DMS 273 treated with DMSO at 0.1 percent for 48 hours (cell line): ENCODE results near the gene SLK.

Source experiments
- DNase-seq: peaks from one replicate; lab custom pipeline; 2025; lab: John Stamatoyannopoulos, UW

The SLK gene

DNA sequence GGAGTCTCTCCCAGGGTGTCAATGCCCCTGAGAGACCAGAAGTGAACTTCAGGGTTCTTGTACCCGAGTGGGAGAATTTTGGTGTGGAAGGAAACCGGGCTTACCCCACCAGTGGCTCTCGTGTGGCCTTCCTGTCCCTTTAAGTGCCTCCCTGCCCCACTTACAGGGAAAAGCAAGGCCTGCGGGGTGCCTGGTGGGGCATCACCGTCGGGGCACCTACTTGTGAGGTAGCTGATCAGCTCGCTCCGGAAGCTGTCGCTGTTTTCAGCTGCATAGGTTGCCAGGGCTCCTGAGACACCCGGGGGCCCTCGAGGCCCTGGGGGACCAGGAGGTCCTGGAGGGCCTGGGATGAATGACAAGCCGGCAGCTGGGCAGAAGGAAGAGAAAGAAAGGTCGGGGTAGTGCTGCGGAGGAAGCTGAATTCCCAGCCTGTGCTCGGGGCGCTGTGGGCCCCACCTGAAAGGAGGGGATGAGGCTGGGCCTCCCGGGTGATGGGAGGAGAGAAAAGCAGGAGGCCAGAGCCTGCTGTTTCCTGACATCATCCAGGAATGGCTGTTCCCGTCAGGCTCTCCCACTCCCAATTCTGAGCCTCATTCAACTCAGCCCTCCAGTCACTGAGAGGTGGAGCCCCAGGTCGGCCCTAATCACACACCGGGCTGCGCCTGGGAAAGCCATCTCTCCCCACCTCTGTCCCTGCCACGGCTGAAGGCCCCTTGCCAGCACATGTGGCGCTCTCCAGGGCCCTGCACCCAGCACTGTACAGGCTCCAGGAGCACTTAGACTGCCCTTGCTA lies 67.7 kb downstream of the SLK start:
- DNase-seq, result no peak

DNA sequence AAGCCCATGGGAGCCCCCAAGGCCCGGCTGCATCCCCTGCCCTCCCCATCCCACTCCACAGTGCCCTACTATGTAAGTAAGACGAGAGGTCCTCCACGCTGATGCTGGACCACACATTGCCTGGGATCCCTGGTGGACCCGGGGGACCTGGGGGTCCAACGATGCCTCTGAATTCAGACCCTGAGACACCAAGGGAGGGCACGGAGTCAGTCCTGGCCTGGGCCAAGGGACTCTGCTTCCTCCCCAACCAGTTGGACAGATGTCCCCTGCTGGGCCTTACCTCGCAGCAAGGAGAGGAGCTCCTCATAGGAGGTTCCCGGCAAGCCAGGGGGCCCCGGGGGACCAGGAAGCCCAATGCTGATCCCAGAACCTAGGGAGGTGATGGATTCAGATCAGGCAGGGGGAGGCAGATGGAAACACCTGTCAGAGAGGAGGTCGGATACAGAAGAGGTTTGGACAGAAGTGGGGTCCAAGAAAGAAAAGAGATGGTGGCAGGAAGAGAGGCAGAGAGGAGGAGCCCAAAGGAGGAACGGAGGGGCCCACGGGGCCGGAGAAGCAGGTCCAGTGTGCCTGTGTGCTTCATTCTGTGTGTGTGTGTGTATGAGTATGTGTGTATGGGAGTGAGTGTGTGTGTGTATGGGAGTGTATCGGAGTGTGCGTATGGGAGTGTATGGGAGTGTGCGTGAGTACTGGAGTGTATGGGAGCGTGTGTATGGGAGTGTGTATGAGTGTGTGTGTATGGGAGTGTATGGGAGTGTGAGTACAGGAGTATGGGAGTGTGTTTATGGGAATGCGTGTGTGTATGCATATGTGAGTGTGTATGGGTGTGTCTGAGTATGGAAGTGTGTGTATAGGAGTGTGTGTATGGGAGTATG lies 68.5 kb downstream of the SLK start:
- DNase-seq, result no peak

DNA sequence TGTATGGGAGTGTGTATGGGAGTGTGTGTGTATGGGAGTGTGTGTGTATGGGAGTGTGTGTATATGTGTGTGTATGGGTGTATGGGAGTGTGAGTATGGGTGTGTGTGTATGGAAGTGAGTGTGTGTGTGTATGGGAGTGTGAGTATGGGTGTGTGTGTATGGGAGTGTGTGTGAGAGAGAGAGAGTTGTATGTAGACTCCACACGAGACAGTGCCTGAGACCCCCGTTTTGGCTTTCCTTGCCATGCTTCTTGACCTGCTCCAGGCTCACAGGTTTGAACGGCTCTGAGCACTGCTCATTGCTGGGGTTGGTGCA lies 69.1 kb downstream of the SLK start:
- no peak for DNase-seq

DNA sequence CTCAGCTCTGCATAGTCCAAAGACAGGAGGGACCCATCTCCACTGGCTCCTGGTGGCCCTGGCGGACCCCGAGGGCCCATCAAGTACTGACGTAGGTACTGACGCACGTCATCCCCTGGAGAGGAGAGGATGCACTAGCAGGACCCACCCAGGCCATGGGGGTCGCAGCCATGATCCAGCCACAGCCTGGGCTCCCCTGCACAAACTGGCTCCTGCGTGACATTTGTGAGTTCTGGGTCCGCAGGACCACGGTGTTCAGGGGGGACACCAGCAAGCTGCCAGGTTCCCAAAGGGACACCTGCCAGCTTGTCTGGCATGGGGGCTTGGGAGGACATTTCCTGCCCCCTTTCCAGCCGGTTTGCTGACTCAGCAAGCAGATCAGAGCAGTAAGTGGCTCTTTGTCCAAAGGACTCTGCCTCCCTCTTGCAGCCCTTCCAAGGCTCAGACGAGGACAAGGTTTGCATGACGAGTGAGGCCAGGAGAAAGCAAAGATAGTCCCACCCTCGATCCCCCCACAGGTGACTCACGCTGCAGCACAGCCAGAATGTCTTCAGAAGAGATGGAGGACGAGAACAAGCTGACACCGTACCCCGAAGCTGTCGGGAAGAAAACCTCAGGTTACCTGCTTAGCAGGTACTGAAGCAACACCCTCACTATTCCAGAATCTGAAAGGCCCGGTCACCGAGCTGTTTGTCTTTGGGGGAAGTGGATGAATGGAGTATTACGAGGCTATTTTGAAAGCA lies 69.7 kb downstream of the SLK start:
- DNase-seq, result no peak

DNA sequence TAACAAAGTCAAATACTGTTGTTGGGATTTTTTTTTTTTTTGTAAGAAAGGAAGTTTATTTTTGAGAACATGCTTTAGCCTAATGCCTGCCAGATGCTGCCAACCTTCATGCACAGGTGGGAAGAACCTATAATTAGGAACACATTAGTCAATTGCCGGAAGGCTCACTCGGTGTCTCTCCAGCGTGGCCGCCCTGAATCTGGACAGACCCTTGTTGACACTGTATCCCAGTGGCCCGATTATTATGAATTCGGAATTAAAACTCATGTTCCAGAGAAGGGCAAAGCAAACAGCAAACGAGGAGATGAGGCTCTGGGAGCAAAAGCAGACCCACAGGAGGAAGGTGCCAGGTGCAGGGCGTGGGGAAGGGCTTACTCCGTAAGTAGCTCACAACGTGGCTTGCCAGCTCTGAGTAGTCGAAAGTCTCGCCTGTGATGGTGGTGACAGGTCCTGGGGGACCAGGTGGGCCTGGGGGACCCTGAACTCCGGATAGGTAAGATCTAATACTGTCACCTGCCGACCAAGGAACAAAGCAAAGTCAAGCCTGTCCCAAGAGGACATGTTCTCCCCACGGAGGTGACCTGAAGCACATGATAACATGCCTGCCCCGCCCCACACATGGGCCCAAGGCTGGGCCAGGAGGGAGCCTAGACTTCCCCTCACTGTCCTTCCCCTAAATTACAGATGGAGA lies 70.5 kb downstream of the SLK start:
- DNase-seq, result no peak

DNA sequence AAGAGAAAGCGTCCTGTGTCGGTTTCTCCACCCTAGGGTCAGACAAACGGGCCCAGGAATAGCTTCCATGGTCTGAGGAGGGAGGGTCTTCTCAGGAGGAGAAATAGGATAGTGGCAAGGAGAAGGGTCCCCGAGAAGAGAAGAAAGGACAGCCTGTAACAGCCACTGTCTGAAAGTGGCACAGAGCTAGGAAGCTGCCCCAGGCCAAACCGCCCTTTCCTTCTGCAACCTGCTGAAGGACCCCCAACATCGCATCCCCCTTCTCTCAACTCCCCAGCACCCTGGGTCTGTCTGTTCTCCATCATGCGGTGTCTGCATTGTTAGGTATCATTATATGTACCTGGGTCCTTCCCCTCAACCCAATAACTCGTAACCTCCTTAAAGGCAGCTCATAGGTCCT lies 71.6 kb downstream of the SLK start:
- no peak for DNase-seq

DNA sequence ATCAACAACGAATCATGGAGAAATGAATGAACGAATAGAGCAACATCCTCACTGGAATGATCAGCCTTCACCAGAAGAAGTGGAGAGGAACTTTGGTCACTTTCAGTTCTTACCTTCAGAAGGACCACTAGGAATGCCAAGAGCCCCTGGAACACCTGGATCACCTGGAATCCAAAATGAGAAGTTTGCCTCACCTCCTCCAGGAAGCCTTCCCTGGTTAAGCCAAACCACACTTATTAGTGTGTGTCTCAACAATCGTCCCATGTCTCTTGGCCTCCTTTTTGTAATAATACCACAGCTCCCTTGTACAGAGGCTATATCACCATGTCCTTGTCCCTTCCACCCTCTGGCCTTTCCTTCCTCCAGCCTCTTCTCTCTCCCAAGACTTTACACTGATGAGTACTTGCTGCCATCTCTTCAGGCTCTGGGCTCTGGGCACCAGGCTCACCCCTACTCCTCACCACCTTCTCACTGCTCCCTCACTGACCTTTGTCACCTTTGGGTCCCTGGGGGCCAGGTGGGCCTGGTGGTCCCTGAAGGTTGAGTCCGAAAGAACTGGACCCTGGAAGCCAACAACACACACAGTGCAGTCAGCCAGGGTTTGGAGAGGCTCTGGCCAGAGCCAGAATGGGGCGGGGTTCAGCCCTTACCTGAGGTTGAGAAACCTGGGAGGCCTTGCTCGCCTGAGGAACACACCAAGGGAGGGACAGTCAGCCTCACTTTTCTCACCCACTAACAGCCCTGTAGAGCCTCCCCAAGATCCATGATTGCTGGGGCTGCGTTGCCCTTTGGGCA lies 72.2 kb downstream of the SLK start:
- no peak for DNase-seq

DNA sequence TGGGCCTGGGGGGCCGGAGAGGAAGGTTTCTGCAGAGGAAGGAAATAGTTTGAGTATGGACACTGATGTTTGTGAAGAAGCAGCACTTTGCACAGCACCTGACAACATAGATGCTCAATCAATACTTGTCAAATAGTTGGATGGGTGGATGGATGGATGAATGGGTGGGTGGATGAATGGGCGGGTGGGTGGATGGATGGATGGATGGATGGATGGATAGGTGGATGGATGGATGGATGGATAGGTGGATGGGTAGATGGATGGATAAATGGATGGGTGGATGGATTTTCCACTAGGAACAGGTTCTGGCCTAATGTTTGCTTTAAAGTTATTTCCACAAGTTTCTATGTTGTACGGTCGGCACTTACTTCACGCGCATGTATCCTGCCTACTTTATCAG lies 73.4 kb downstream of the SLK start:
- DNase-seq, result no peak

DNA sequence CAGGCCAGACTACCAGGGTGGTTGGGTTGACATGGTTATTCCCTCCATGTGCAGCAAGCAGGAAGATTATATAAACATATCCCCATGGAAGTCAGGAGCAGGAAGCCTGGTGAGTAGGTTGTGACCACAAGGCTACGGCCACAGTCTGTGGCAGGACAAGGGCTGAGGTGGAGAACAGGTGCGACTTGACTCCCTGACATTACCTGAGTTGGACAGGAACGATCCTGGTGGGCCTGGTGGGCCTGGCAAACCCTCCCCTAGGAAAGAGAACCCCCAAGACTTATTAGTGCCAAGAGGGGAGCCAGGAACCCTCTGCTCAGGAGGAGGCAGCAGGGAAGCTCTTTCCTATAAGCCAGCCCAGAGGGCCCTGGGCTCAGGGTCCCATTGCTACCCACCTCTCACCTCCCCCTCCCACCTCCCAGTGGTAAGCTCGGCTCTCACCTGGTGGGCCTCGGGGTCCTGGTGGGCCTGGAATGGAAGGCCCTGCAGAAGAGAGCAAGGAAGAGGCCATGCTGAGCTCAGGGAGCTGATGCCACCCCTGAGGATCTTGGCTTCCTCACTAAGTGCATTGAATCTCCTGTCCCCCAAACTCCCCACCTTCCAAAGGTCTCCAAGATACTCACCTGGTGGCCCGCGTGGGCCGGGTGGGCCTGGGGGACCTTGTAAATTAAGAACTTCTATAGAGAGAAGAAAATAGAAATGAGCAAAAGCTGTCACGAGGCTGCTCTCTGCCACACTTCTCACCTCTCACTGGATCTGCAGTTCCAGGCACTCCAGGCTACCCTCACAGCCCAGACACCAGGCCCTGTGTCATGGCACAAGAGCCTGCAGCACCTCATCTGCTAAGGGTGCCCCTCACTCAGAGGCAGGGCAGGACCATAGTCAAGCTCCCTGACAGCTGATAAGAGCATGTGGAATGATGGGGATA lies 74.2 kb downstream of the SLK start:
- no peak for DNase-seq

DNA sequence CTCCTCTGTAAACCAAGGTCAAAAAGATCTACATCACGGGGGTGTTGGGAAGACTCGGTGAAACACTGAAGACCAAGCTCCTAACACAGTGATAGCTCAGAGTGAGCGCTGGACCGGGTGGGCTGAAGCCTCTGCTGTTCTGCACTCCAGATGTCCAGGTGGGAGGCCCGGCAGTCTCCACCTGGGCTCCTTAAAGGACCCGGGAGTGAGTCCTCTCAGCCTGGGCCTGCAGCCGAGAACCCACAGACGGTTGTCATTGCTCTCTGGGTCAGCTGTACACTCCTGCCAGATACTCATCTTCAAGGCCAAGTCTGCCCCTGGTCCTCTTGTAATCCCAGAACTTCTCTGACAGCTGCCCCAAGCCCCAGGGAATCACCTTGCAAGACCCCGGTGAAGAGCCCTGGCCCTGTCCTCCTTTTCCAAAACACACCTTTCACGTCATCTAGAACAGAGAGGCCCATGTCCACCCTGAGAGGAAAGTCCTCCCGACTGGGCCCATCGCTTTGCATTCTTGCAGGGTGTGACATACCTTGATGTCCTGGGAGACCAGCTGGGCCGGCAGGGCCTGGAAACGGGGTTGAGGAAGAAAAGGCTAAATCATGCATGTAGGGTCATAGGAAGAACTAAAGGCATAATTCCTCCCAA lies 75.1 kb downstream of the SLK start:
- no peak for DNase-seq

DNA sequence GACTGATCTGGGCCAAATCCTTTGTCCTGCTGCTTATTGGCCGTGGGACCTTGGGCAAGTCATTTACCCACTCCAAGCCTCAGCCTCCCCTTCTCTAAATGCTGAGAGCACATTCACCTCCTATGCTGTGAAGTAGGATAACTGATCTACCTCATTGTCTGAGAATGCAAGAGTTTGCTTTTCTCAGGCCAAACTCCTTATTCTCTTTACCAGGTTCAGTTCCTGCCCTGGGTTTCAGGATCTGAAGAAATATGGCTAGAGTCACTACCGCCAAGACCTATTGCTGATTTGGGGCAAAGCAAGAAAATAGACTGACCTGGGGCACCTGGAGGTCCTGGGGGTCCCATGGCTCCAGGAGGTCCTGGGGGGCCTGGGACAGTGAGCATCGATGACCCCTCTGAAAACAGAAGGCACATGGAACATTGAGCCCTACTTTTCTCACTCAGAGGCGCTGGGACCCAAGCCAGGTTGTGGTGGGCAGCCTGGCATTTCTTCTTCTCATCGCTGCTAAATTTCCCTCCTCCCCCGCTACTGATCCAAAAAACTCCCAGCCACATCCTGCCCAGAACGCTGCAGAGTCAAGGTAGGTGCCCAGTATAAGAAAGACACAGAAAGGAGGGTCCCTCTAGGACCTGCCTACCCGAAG lies 76.4 kb downstream of the SLK start:
- DNase-seq, result no peak

DNA sequence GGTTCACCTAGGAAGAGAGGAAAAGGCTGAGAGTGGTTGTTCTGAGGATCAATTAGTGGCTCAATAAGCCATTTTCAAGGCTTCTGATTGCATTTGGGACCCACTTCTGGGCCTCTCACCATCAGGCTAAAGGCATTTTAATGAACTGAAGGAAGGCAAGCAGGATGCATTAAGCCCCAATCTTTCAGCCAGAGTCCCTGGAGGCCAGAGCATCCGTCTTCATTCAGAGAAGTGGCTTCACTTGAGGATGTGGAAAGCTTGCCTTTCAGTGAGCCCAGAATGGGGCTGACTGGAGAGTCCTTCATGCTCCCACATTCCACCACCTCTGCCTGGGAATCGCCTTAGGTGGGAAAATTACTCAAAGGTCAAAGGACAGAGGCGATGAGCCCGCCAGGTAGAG lies 76.9 kb downstream of the SLK start:
- no peak for DNase-seq

DNA sequence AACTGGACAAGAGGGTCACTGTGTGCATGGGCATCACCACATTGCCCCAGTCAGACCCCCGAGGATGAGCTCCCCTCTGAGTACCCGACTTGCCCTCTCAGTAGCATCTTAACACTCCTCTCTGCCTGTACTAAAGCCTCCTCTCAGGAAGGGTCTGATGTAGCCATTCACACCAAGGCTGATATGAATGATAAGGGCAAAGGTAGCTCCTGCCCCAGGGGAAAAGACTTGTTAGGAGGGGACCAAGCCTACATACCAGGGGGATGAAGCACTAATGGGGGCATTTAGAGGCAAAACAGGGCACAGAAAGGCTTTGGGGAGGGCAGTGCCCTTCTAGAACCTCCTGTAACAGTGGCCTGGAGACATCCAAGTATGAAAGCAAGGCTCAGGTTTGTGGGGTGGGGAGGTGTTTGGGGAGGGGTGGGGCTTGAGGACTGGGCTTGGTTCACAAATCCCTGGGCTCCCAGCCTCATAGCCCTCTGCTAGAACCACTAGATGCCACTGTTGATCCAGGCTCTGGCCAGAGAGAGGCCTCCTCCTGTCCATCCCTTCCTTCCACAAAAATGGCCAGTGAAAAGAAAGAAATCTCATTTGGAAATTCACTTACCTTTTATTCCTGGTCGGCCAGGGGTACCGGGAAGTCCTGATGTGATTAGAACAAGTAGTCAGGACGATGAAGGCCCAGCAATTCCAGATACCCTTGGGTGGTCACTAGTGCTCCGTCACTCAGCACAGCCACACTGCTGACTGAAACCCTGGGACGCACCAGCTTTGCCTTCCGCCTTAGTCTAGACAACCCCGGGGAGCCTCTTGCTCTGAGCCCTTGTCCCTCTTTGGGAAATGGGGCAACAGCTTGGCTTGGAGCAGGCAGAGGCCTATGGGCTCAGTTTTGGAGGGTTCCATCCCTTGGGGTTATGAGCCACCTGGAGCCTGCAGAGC lies 78.5 kb downstream of the SLK start:
- no peak for DNase-seq

DNA sequence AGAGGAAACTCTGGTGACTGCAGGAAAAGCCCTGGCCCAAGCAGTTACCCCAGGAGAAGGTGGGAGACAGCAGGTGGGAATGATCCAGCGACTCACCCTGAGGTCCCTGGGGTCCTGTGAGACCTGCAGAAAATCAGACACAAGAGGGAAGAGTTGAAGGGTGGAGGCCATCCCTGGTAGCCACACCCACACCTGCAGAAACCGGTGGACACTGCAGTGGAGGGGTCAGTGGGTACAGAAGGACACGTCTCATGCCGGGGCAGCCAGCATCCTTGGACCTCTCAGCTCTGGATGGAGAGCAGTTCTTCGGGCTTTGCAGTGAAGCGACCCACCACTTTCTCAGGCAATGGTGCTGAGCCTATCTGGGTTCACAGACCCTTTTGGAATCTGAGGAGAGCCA lies 79.7 kb downstream of the SLK start:
- DNase-seq, result no peak

DNA sequence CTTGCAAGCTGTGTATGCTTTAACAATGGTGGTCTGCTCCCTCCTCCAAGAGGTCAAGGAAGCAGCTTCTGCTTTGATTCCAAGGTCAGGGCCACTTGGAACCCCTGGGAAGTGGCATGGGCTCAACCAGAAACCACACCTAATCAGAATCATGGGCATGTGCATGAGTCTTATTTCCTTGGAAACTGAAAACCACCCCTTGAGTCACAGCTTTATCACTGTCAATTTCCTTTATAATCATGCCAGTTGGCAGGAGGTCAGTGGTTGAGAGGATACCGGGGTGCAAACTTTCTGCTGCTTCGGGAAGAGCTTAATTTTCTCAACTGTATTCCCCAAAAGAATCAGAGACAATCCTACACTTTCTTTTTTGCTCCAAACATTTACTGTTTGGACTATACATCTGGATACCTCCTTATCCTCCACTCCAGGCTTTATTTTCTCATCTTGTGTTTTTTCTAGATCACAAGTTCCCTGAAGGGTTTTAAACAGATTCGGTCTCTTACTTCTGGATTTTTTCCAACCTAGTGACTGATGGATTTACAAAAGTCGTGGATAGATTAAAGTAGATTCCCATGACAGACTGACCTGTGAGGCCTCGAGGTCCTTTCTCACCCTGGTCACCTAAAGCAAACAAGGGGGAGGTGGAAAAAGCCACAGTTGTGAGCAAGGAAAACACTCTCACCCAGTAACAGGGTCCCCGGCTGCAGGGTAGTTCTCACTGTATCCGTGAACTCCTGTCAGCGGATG lies 82.7 kb downstream of the SLK start:
- no peak for DNase-seq

DNA sequence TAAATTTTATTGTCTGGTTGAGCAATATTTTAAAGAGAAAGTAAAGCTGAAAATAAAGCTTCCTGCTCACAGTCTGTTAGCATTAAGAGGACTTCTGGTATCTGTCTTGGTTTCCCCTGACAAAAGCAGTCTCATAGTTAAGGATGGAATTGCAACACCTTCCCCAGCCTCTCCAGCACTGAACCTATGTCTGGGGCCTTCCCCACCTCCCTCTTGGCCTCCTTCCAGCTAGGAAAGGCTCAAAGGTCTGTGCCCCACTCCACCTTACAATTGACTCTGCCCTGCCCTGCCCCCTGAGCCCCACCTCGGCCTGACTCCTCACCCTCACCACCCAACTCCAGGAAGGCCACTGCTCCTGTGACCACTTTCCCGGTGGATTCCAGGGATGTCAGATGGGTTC lies 85.5 kb downstream of the SLK start:
- DNase-seq, result no peak

DNA sequence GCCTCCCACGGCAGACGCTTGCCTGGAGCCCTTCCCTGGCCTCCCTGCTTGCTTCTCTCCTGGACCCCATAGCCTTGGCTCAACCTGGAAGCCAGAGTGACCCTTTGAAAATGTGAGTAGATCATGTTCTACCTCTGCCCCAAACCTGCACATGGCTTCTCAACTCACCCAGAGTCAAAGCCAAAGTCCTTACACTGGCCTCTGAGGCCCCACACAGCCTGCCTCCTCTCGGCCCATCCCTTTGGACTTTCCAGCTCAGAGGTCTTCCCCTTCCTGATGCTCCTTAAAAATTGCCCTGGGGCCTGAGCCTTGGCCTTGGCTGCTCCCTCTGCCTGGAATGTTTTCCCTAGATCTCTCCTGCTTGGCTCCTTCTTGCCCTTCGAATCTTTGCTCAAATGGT lies 86.3 kb downstream of the SLK start:
- DNase-seq, result no peak
